GM19099 (cell line): ENCODE data around the gene ZNF30.

Source experiments
- POLR2A ChIP-seq: IDR thresholded peaks from 3 replicates; pipeline ENCODE4 v1.6.1; 2011; ENCODE audit warnings: low read depth; ENCODE audit not compliant: insufficient read length; ENCODE audit errors: extremely low read depth

The ZNF30 gene

GRCh38 chr19:34926685-34927375 lies at the start of gene ZNF30:
ZNF30 (plus strand) TSS chr19:34926903; CDS start chr19:34929948, 3,045 bp downstream.
- TF ChIP-seq POLR2A: peak; percentile 73

- TF ChIP-seq POLR2A: no peak
Measured at GRCh38 chr19:34879563-34879962, 47.1 kb upstream of the ZNF30 start.

GRCh38 chr19:34880034-34880433 lies 46.7 kb upstream of the ZNF30 start:
- no peak for TF ChIP-seq POLR2A

- no peak for TF ChIP-seq POLR2A
Measured at GRCh38 chr19:34881982-34882381, 44.7 kb upstream of the ZNF30 start.

GRCh38 chr19:34888091-34888490 lies 38.6 kb upstream of the ZNF30 start:
- no peak for TF ChIP-seq POLR2A

- no peak for TF ChIP-seq POLR2A
Measured at GRCh38 chr19:34900245-34900644, 26.5 kb upstream of the ZNF30 start.

- TF ChIP-seq POLR2A: no peak
Measured at GRCh38 chr19:34904664-34905527, 21.8 kb upstream of the ZNF30 start.

- TF ChIP-seq POLR2A: no peak
Measured at GRCh38 chr19:34910770-34911169, 15.9 kb upstream of the ZNF30 start.

- no peak for TF ChIP-seq POLR2A
Measured at GRCh38 chr19:34918190-34918589, 8.5 kb upstream of the ZNF30 start.

- TF ChIP-seq POLR2A: no peak
Measured at GRCh38 chr19:34925278-34925855, 1.3 kb upstream of the ZNF30 start.

- no peak for TF ChIP-seq POLR2A
Measured at GRCh38 chr19:34926361-34926684, 380 bp upstream of the ZNF30 start.

GRCh38 chr19:34932494-34932893 lies 5.8 kb downstream of the ZNF30 start:
- TF ChIP-seq POLR2A: no peak

- no peak for TF ChIP-seq POLR2A
Measured at GRCh38 chr19:34936184-34936583, 9.5 kb downstream of the ZNF30 start.

- no peak for TF ChIP-seq POLR2A
Measured at GRCh38 chr19:34938886-34939285, 12.2 kb downstream of the ZNF30 start.

GRCh38 chr19:34943861-34944573 lies 17.3 kb downstream of the ZNF30 start:
- TF ChIP-seq POLR2A: no peak
